GM18511 (cell line): ENCODE measurements around the gene DMBT1.
"Not testable (repeated sequence)": the region's sequence is repeated elsewhere in the genome, so short reads cannot be mapped to it uniquely, and the experiment has no call there.

Experiments
- ATAC-seq: cut with Tn5 transposase; IDR thresholded peaks from one replicate; pipeline ENCODE4 v1.9.1; 2021; ENCODE audit warnings: mild to moderate bottlenecking, moderate library complexity; ENCODE audit not compliant: unreplicated experiment

The DMBT1 gene

GRCh38 chr10:122577311-122577885 lies 16.8 kb downstream of the DMBT1 start:
- no peak for ATAC-seq

- ATAC-seq = not testable (repeated sequence)
Measured at GRCh38 chr10:122586070-122586469, 25.5 kb downstream of the DMBT1 start.

- no peak for ATAC-seq
Measured at GRCh38 chr10:122587098-122587760, 26.7 kb downstream of the DMBT1 start.

DNA sequence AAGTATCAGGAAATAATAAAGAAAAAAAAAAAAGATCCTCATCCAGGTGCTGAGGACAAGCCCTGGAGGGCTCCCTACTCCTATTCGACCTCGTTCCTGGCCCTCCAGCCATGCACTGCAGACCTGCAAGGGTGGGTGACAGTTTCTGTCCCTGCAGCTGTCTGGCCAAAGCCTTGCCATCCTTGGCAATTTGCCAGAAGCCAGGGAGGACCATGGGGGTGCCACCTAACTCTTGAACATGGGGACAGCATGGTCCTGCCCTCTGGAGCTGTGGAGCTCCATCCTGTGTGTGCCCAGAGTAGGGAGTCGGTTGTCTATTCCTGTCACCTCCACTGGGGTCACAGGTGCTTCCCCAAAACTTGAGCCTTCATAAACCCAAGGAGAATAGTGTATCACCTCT lies 27.8 kb downstream of the DMBT1 start:
- ATAC-seq = no peak

GRCh38 chr10:122590153-122590552 lies 29.6 kb downstream of the DMBT1 start:
- no peak for ATAC-seq

DNA sequence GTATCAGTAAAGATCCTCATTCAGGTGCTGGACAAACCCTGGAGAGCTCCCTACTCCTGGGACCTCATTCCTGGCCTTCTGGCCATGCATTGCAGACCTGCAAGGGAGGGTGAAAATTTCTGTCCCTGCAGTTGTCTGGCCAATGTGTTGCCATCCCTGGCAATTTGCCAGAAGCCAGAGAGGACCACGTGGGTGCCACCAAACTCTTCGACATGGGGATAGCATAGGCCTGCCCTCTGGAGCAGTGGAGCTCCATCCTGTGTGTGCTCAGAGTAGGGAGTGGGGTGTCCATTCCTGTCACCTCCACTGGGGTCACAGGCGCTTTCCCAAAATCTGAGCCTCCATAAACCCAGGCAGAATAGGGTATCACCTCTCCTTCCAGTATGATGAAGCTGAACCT lies 31.2 kb downstream of the DMBT1 start:
- no peak for ATAC-seq

GRCh38 chr10:122592161-122592560 lies 31.6 kb downstream of the DMBT1 start:
- ATAC-seq = no peak

DNA sequence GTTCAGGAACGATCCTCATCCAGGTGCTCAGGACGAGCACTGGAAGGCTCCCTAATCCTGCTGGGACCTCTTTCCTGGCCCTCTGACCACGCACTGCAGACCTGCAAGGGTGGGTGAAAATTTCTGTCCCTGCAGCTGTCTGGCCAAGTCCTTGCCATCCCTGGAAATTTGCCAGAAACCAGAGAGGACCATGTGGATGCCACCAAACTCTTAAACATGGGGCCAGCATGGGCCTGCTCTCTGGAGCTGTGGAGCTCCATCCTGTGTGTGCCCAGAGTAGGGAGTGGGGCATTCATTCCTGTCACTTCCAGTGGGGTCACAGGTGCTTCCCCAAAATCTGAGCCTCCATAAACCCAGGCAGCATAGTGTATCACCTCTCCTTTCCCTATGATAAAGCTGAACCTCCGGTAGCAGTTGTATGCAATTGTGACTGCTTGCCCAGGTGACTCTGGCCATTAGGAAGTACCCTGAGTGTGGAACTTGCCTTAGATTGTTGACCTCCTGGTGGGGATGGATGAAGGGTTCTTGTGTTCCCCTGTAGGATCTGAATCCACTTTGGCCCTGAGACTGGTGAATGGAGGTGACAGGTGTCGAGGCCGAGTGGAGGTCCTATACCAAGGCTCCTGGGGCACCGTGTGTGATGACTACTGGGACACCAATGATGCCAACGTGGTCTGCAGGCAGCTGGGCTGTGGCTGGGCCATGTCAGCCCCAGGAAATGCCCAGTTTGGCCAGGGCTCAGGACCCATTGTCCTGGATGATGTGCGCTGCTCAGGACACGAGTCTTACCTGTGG lies 57.1 kb downstream of the DMBT1 start:
- ATAC-seq = no peak

GRCh38 chr10:122618461-122619165 lies 58.1 kb downstream of the DMBT1 start:
- ATAC-seq = no peak

- not testable (repeated sequence) for ATAC-seq
Measured at GRCh38 chr10:122620961-122621360, 60.4 kb downstream of the DMBT1 start.

- ATAC-seq = no peak
Measured at GRCh38 chr10:122624546-122624945, 64.0 kb downstream of the DMBT1 start.

DNA sequence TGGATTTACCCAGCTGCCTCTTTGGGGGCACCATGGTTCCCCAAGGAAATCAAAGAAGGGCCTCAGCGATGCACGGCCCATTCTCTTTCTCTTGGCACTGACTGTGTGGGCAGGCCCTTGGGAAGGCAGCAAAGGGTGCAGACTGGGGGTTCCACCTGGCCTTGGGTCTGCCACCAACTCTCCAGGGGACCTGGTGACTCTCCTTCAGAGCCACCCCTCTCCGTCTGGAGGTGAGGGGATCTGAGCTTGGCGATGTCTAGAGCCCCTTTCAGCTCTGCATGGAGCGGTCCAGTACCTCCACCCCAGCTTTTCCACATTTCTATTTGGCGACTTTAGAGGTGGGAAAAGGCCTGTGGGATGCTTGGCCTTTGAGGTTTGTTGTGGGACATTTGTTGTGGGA lies 70.0 kb downstream of the DMBT1 start:
- ATAC-seq = no peak

DNA sequence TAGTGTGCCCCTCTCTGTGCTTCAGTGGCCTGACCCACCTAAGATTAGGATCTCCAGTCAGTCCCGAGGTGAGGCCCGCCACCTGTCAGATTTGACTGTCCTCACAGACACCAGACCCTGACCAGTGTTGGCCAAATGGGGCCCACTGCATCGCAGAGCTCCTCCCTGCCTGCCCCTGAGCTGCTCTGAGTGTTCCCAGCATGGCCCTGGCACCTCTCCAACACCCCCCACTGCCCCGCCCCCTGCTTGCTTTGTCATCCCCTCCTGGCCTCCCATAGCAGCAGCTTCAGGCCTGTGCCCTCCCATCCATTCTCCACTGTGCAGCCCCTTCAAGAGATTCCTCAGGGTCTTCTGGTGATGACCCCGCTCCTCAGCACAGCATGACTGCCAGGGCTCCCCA lies 71.5 kb downstream of the DMBT1 start:
- ATAC-seq = no peak

DNA sequence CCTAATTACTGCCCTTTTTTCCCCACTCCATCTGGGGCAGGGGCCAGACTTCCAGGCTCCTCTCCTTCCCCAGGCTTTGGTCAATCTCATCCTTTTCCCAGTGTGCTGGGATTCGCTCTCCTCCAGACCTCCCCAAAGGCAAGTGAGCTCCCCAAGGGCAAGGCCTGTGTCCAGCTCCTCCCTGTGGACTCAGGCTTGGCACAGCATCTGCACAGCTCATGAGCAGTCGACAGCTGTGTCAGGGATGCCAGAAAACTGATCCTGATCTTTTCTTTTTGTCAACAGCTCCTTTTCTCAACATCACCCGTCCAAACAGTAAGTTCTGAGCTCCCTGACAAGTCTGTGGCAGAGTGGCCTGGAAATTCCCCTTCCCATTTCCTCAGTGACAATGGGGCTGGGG lies 72.0 kb downstream of the DMBT1 start:
- no peak for ATAC-seq

DNA sequence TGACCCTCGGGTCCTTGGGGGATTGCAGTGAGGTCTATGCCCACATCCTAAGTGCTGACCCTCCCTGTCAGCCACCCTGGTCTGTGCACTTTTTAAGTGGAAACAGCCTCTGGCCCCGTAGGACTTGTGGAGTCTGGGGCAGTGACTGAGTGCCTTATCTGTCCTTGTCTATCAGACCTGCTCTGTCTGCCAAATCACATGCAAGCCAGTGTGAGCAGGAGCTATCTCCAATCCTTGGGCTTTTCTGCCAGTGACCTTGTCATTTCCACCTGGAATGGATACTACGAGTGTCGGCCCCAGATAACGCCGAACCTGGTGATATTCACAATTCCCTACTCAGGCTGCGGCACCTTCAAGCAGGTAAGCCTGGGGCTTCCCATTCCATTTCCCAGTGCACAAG lies 76.4 kb downstream of the DMBT1 start:
- ATAC-seq = no peak

DNA sequence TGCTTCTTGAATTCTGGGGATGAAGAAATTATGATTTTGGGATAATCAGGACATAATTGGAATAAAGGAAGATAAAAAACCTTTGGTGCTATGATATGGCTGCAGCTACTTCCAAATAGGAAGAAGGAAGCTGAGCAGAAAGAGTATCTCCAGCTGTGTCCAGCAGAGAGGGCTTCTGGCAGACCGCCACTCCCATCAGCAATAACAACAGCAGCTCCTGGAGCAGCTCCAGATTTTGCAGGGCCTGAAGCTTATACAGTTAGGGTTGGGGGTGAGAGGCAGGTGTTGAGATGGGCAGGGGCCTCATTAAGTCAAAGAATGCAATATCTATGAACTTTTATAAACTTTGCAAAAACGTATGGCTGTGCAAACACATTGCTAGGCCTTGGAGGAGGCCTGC lies 76.8 kb downstream of the DMBT1 start:
- no peak for ATAC-seq

GRCh38 chr10:122638106-122638505 lies 77.6 kb downstream of the DMBT1 start:
- no peak for ATAC-seq

DNA sequence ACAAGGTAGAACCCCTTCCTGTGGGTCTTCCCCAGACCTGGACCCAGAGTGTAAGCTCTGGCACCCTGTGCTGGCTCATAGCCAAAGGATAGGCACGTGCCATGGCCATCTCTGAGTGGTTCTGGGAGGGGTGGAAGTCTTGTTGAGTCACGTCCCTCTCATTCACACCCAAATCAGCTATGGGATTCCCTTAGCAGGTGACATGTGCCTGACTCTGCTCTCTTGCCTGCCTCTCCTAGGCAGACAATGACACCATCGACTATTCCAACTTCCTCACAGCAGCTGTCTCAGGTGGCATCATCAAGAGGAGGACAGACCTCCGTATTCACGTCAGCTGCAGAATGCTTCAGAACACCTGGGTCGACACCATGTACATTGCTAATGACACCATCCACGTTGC lies 79.2 kb downstream of the DMBT1 start:
- ATAC-seq = no peak

DNA sequence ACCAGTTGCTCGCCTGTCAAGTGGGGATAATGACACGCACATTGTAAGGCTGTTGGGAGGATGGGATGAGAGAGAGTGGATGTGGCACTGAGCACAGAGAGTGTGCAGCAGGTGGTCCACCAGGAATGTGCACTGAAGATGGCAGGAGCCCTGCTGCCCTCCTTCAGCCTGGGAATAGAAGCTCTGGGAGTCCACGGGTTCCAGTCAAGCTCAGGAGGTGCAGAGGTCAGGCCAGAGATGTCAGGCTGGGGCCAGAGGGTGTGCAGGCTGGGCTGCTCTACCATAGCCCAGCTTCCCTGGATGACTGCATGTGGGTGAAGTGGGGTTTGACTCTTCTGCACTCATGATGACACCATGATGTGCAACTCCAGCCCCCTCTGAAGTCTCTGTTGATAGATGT lies 80.4 kb downstream of the DMBT1 start:
- no peak for ATAC-seq

DNA sequence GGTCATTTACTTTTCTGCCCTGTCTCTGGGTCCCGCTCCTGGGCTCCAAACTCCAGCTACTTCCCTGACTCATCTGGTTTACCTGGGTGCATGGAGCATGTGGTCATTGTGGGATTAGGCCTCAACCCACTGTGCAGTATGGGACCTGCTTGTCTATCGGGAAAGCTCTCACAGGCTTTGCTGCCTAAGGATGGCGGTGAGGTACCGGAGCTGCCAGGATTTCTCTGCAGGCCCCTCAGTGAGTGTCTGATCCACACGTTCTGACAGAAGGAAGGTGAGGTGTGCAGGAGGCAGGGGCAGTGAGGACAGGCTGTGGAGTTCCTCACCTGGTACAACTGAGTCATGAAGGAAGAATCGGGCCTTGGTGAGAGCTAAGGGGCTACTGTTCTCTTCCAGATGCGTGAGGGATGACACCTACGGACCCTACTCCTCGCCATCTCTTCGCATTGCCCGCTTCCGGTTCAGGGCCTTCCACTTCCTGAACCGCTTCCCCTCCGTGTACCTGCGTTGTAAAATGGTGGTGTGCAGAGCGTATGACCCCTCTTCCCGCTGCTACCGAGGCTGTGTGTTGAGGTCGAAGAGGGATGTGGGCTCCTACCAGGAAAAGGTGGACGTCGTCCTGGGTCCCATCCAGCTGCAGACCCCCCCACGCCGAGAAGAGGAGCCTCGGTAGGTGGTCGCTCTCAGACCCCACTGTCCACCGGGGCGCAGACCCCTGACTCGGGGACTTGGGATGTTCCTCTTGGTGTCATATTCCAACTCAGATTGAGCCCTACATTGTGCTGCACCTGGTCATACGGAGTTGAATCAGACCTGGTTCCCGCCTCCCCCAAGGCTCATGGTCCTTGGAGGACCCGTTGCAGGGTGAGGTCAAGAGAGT lies 82.4 kb downstream of the DMBT1 start:
- ATAC-seq = no peak
